Loucy (cell line): ENCODE results near the gene SCUBE2.

ENCODE experiments used
- CTCF ChIP-seq: fragments of 200-600 bp; sonication (generic); conservative IDR thresholded peaks from 2 replicates; pipeline ENCODE4 v1.5.1; 2014; ENCODE audit warnings: mild to moderate bottlenecking, antibody characterized with exemption, low read length
- EZH2phosphoT487 ChIP-seq: fragments of 200-600 bp; IDR thresholded peaks from 2 replicates; pipeline ENCODE4 v1.6.1; 2018; ENCODE audit warnings: antibody characterized with exemption, mild to moderate bottlenecking, moderate library complexity, borderline replicate concordance

DNA sequence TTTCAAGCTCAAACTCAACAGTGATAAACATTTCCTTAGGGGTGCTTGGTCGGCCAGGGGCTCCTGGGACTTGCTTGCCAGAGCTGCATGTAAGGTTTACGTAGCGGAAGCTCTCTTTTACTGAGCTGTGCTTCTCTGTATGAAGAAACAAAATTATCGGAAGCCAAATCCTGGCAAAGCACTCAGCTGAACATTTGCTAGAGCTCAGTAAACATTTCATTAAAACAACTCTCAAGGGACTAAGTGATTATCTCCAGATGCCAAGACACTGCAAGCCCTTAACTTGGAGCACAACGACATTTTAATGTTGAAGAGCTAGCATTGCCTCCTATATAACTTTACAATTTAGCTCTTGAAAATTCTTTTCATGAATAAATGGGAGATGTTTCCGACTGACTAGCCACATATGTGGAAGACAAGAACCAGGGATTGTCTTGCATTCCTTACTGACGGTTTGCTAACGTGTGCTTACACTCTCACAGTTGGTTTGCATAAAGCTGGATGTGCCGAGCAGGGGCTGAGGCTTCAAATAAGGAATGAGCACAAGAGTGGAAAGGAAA, 43.4 kb downstream of the SCUBE2 start:
- TF ChIP-seq CTCF (no peak), EZH2phosphoT487 (no peak)
